Activated CD8-positive, alpha-beta memory T cell treated with anti-CD3 and anti-CD28 coated beads for 36 hours (primary cell): ENCODE results near the gene SEMA5A. TPM values are rescaled to one million over a fixed set of nuclear protein-coding genes. Genes with fewer than 3 reads are reported as not detected.

Experiments used
- CTCF ChIA-PET: fragments of 350-600 bp; sonication (Branson Sonifier 250); formaldehyde crosslinking; loops from one replicate; lab custom pipeline; 2021; ENCODE audit warnings: antibody characterized with exemption; lab: Charles Lee
- POLR2A ChIA-PET: fragments of 350-600 bp; sonication (Branson Sonifier 250); formaldehyde crosslinking; loops from one replicate; lab custom pipeline; 2021; ENCODE audit warnings: antibody characterized with exemption; lab: Charles Lee
- total RNA-seq, 2 experiments: library from RNA; stranded (reverse); gene quantifications; one replicate each; pipeline ENCODE4 v1.2.3, GENCODE V29; 2021

SEMA5A gene
- total RNA-seq, 2 experiments from 2014 or later, result not detected

DNA sequence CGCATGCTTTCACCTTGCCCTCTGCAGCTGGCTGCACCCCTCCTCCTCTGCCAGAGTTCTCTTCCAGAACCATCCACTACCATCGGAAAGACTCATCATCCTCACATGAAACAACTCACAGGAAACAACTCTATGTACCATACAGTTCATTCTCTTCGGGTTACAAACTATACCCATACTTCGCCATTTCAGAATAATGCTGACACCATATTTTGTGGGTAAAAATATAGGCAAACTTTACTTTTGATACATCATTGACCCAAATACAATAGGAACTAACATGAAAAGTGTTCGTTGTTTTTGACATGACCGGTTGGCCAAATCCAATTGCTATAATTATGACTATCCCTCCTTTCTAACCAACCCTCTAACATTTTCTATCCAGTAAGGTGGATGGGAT lies 421.0 kb downstream of the SEMA5A start:
- ChIA-PET POLR2A (no interaction called here), CTCF (no interaction called here)

DNA sequence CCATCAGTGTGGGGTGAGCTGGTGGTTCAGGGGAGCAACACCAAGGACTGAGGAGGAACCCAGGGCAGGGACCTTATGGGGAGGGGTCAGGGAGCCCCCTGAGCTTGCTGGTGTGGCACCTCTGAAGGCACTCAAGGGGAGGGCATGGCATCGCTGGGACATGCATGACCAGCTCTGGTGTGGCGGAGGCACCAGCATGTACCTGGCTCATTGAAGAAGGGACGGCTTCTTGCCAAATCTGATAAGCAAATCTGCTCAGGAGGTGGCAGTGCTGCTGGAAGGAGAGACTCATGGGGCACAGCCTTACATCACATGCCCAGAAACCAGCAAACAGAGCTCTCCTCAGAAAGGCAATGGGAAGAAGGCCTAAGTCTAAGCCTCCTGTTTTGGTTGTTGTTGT lies 421.8 kb downstream of the SEMA5A start:
- CTCF ChIA-PET, result no interaction called here
- POLR2A ChIA-PET, result no interaction called here

DNA sequence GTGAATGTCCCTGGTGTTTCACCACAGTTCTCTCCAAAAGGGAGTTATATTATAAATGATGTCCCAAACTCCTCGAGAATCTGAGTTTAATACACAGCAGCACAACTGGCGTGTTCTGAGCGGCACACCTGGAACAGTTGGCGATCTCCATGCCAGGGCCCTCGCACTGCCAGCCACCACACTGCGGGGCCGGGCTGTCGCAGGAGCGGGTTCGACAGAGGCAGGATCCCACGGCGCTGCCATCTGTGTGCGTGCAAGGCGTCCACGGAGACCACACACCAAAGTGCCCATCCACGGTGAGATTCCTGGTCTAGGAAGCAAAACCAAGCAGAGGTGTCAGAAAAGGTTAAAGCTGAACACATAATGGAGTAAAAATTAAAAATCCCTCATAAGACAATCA lies 423.3 kb downstream of the SEMA5A start:
- POLR2A ChIA-PET, result no interaction called here
- CTCF ChIA-PET, result no interaction called here

DNA sequence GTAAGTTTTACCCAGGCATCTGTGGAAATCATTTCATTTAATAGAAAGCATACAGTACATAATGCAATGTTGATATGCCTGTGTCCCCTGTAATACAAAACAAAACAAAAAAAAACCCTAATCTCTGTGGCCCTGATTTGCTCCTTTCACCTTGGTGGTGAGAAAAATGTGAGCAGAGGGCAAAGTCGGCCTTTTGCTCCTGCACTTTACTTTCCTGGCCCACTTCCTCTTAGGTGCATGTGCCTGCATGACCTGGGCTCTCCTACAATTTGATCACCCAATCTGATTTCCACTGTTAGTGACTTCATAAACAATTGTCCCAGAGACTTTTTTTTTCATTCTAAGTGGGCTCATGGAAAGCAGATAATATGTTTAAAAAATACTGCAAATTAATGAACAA lies 424.3 kb downstream of the SEMA5A start:
- ChIA-PET POLR2A (no interaction called here), CTCF (no interaction called here)

DNA sequence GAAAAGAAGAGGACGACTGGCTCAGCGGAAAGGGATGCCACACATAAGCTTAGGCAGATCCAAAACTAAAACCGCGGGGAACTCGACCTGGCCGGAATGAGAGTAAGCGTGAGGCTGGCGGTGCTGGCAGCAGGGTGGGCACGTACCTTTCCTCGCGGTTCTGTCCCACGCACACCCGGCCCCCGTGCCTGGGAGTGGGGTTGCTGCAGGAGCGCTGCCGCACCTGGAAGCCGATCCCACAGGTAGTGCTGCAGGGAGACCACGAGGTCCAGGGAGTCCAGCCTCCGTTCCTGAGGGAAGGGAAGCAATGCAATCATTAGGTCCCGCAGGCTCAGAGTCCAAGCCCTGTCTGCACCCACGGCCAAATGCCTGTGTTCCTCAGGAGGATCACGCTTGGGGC lies 427.0 kb downstream of the SEMA5A start:
- POLR2A ChIA-PET, result no interaction called here
- CTCF ChIA-PET, result no interaction called here

- ChIA-PET CTCF (no interaction called here), POLR2A (no interaction called here)
Observed at GRCh38 chr5:9115093-9115492, 430.8 kb downstream of the SEMA5A start.

DNA sequence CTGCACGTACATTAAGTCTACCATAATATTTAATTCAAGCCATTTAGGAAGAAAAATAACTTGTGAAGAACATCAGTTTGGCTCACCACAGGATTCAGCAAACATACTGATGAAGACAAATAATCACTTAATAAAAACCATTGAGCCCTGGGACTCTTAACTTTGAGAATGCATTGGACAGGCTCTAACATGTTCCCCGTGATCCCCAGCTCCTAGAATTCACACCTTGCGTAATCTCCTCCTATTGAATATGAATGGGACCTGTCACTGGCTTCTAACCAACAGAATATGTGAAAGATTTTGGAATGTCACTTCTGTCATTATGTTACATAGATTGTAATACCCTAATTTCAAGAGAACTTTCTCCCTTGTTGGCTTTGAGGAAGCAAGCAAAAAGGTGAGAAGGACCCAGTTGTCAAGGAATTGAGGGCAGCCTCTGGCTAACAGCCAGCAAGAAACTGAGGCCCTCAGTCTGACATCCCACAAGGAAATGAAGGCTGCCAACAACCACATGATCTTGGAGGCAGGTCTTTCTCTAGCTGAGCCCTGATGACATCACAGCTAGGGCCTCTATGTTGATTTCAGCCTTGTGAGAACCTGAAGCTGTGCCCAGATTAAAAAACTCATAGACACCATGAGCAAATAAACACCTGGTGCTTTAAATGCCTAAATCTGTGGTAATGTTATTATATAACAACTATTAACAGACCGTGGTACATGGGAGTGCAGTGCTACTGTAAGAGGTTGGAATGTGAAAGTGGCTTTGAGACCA lies 433.2 kb downstream of the SEMA5A start:
- POLR2A ChIA-PET, result no interaction called here
- CTCF ChIA-PET, result no interaction called here

- CTCF ChIA-PET, result no interaction called here
- POLR2A ChIA-PET, result no interaction called here
Observed at GRCh38 chr5:9108162-9108561, 437.7 kb downstream of the SEMA5A start.

- POLR2A ChIA-PET, result no interaction called here
- CTCF ChIA-PET, result no interaction called here
Observed at GRCh38 chr5:9105851-9106250, 440.0 kb downstream of the SEMA5A start.

- ChIA-PET CTCF (no interaction called here), POLR2A (no interaction called here)
Observed at GRCh38 chr5:9104571-9105339, 441.1 kb downstream of the SEMA5A start.

- ChIA-PET POLR2A (no interaction called here), CTCF (no interaction called here)
Observed at GRCh38 chr5:9103290-9103689, 442.6 kb downstream of the SEMA5A start.

DNA sequence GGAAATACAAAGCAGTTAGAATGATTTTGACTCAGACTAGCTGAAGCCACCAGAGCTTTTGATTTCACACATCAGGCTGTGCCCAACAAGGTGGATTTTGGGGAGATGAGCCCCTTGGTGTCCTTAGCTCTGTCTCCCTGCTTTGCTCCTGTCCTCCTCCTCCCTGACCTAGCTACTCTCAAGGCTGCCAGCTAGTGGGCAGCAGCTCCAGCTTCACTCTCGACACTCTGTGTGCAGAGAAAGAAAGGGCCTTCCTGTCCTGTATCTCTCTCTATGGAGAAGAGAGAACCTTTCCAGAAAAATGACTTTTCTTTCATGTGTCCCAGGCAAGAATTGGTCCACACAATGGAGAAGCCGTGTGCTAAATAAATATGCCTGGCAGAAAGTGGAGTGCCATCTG lies 446.2 kb downstream of the SEMA5A start:
- POLR2A ChIA-PET, result no interaction called here
- CTCF ChIA-PET, result no interaction called here

- ChIA-PET CTCF (no interaction called here), POLR2A (no interaction called here)
Observed at GRCh38 chr5:9098990-9099389, 446.9 kb downstream of the SEMA5A start.

GRCh38 chr5:9094582-9094981 lies 451.3 kb downstream of the SEMA5A start:
- ChIA-PET POLR2A (no interaction called here), CTCF (no interaction called here)

DNA sequence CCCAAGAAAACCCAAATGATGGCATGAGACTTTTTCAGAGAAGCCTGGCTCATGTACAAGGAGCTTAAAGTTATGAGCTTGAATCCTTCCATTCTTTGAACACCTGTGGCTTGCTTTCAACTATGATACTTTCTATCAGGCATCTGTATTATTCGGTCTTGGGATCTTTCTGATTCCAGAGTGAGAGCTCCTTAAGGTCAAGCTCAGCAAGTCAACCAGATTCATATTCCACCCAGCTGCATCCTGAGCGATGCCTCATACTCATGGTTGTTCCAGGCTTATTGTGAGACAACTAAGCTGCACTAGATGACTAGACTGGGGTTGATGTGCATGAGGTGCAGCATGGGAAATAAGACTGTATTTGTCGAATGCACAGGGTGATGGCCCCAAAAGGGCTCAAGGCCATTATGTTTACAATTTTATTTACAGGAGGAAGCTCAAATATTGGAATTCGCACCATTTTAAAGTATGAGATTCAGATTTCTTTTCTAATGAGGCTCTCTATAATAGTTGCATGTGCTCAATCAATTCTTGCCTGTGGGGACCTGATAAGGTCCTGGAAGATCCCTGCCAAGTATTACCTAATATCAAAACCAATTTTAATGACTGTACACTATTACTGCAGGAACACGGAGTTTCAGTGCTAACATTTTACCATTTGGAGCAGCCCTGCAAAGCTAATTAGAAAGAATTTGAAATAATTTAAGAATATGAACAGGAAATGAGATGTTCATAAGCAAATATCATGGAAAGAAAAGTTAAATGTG lies 453.8 kb downstream of the SEMA5A start:
- ChIA-PET POLR2A (no interaction called here), CTCF (no interaction called here)

DNA sequence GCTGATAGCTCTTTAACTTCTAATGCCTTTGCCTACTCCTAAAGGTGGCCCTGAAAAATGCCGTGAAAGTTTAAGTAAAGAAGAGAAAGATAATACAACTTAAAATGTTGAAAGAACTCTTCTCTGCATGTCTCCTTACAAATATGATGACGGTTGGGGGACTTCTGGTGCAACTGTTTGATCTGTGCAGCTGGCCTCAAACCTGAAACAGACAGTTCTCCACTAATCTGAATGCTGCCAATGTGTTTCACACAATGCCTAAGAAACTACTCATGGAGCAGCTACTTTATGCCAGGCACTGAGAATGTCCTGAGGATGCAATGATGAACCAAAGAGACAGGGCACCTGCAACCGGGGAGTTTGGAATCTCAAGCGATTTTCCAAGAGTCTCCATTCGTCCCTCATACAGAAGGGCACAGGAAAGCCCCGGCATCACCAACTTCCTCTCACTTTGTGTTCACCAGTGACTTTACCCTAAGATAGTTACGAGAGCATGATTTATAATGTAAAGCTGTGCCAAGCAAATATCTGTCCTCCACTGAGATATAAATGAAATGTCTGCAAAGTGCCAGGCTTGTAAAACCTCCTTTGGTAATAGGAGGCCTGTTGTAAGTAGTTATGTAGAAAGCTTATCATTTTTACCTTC lies 455.4 kb downstream of the SEMA5A start:
- CTCF ChIA-PET, result no interaction called here
- POLR2A ChIA-PET, result no interaction called here

GRCh38 chr5:9089893-9090292 lies 456.0 kb downstream of the SEMA5A start:
- CTCF ChIA-PET, result no interaction called here
- POLR2A ChIA-PET, result no interaction called here

- POLR2A ChIA-PET, result no interaction called here
Observed at GRCh38 chr5:9082996-9083395, 462.9 kb downstream of the SEMA5A start.

DNA sequence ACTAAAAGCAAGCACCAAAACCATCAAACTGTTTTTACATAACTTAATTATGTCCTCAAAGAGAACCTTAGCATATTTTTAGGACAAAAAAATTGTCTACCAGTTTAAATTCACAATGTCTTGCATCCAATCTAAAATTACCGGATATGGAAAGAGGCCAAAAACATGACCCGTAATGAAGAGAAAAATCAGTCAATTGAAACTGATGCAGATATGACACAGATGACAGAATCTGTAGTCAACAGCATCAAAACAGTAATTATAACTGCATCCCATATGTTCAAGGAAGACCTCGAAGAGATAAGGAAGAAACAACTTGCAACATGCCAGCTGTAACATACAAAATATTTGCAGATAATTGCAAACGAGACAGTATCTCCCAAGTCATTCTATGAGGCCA lies 473.2 kb downstream of the SEMA5A start:
- CTCF ChIA-PET, result no interaction called here
- POLR2A ChIA-PET, result no interaction called here

More at GRCh38 chr5:9082996-9083395, 462.9 kb downstream of the SEMA5A start:
- CTCF ChIA-PET, result no interaction called here

DNA sequence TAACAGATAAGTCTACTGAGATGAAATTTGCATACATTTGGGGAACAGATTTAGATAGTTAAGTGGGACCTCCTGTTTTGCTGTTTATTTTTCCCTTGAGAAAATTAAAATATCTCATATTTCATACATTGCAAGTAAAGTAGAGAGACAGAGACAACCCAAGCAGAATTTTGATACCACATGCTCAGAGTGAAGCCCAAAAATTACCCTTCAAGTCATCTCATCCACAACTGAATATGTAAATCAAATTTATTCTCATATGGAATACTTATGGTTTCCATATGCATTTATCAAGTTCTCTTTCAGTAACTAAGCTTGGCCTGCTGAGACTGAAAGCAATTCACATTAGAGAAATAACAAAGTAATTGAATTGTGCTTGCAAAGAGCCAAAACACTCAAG lies 474.4 kb downstream of the SEMA5A start:
- CTCF ChIA-PET, result no interaction called here
- POLR2A ChIA-PET, result no interaction called here
